ENCODE measurements around the gene TSBP1.
"Not testable (repeated sequence)": the region's sequence is repeated elsewhere in the genome, so short reads cannot be mapped to it uniquely, and the experiment has no call there.

The TSBP1 gene

GRCh38 chr6:32273801-32274577, 97.7 kb downstream of the TSBP1 start:
- not testable (repeated sequence) for DNase-seq

- DNase-seq, result no peak
Measured at GRCh38 chr6:32271429-32271828, 100.3 kb downstream of the TSBP1 start.

GRCh38 chr6:32268459-32268858, 103.2 kb downstream of the TSBP1 start:
- not testable (repeated sequence) for DNase-seq

- no peak for DNase-seq
Measured at GRCh38 chr6:32267035-32267434, 104.7 kb downstream of the TSBP1 start.

GRCh38 chr6:32257262-32257661, 114.4 kb downstream of the TSBP1 start:
- DNase-seq, result not testable (repeated sequence)

- peak; percentile 57 for DNase-seq
Measured at GRCh38 chr6:32255199-32256153, 116.2 kb downstream of the TSBP1 start.

- DNase-seq, result no peak
Measured at GRCh38 chr6:32254761-32255198, 116.9 kb downstream of the TSBP1 start.

- DNase-seq, result no peak
Measured at GRCh38 chr6:32252331-32253009, 119.2 kb downstream of the TSBP1 start.

GRCh38 chr6:32249262-32249661, 122.4 kb downstream of the TSBP1 start:
- DNase-seq, result no peak

GRCh38 chr6:32247401-32247800, 124.3 kb downstream of the TSBP1 start:
- no peak for DNase-seq

- peak; percentile 83 for DNase-seq
Measured at GRCh38 chr6:32244946-32245398, 126.7 kb downstream of the TSBP1 start.

GRCh38 chr6:32244270-32244669, 127.4 kb downstream of the TSBP1 start:
- no peak for DNase-seq

Data from CD4-positive, alpha-beta T cell treated with Interleukin-6 for 4 hours (primary cell).